HTR-8/SVneo (cell line): Measurements from ENCODE around the gene SYNDIG1L.
"Not testable (repeated sequence)": the region's sequence is repeated elsewhere in the genome, so short reads cannot be mapped to it uniquely, and the experiment has no call there.

Source experiments
- DNase-seq: peaks from one replicate; pipeline ENCODE4 v3.0.0; 2011; ENCODE audit warnings: low spot score, mixed read lengths; ENCODE audit not compliant: insufficient read length
- FAIRE-seq: peaks from 2 replicates; lab custom pipeline; 2011; peaks lifted over from hg19 to GRCh38; lab: Jason Lieb, UNC

Gene SYNDIG1L

DNA sequence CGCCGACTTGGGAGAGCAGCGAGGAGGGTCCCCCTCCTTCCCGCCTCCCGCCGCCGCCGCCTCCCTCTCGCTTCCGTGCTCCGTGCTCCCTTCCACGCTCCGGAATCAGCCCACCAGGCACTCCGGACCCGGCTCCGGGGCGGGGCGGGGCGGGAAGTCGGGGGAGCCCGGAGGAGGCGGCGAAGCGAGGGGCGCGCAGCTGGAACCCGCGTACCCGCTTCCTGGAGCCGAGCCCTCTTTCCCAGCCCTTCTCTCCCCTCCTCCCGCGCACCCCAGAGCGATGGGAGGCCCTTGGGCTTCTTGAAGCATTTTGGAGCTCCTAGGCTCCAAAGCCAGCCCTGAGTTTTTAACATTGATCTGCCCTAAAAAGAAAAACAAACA is at the start of gene SYNDIG1L:
TSS of gene SYNDIG1L (minus strand) at position 9 of the 381 bp plus-strand sequence. CDS start 16,466 bp downstream, outside the sequence.
- FAIRE-seq (no peak), DNase-seq (no peak)

- peak; percentile 38 for FAIRE-seq
- DNase-seq = peak; percentile 64
These were observed 49.7 kb upstream of the SYNDIG1L start for GRCh38 chr14:74475678-74476077.

DNA sequence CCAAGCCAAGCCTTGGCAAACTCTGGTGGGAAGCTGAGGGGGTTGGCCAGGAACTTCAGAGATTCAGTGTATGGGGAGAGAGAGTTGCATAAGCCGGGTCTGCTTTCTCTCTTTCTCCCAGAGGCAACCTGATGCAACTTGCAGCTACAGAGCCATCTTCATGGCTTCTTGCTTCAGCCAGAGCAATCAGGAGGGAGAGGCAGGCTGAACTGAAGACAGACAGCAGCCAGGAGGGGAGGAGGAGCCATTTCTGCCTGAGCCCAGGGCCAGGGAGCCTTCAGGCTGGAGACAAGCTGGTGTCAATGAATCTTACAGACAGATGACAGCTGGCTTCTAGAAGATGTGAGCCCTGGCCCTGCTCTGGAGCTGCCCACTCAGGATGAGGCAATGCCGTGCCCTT is 48.4 kb upstream of the SYNDIG1L start:
- DNase-seq (no peak), FAIRE-seq (no peak)

DNA sequence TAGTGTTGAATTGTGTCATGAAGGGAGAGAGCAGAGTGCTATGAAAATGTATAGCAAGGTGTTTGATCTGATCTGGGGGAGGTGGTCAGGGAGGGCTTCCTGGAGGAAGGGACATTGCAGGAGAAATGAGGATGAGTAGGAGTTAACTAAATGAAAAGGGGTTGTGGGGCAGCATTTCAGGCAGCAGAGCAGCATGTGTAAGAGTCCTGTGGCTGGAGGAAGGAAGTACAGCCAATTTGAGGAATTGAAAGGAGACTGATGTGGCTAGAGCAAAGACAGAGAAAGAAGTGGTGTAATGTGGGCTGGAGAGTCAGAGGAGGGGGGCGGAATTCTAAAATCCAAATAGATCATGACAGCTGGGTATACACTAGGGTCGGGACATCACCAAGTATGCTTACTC is 46.6 kb upstream of the SYNDIG1L start:
- FAIRE-seq (peak; percentile 57), DNase-seq (no peak)

- FAIRE-seq (peak; percentile 85), DNase-seq (no peak)
These were observed 43.8 kb upstream of the SYNDIG1L start for GRCh38 chr14:74469548-74470518.

- peak; percentile 64 for FAIRE-seq
- no peak for DNase-seq
These were observed 42.5 kb upstream of the SYNDIG1L start for GRCh38 chr14:74468513-74468912.

GRCh38 chr14:74465335-74465734 is 39.3 kb upstream of the SYNDIG1L start:
- FAIRE-seq (peak; percentile 26), DNase-seq (no peak)

DNA sequence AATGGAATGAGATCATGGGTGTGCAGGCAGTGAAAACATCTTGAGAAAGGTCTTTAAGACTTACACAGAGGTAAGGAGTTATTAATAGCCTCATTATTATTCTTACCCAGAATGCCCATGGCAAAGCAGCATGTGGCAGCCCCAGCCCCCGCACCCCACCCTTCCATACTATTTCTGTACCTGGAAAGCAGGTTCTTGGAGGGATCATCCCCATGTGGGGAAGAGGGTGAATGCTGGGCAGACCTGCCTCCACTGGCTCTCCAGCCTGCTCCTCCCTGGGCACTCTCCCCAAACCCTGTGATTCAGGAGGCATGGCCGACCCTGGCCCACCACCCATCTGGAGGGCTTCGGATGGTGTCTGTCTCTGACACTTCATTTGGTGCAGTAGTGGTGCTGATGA is 38.8 kb upstream of the SYNDIG1L start:
- FAIRE-seq = peak; percentile 75
- no peak for DNase-seq

GRCh38 chr14:74463697-74464096 is 37.7 kb upstream of the SYNDIG1L start:
- FAIRE-seq (peak; percentile 51), DNase-seq (no peak)

GRCh38 chr14:74462993-74463392 is 37.0 kb upstream of the SYNDIG1L start:
- DNase-seq = no peak
- no peak for FAIRE-seq

- FAIRE-seq = no peak
- DNase-seq = no peak
These were observed 34.0 kb upstream of the SYNDIG1L start for GRCh38 chr14:74459976-74460375.

DNA sequence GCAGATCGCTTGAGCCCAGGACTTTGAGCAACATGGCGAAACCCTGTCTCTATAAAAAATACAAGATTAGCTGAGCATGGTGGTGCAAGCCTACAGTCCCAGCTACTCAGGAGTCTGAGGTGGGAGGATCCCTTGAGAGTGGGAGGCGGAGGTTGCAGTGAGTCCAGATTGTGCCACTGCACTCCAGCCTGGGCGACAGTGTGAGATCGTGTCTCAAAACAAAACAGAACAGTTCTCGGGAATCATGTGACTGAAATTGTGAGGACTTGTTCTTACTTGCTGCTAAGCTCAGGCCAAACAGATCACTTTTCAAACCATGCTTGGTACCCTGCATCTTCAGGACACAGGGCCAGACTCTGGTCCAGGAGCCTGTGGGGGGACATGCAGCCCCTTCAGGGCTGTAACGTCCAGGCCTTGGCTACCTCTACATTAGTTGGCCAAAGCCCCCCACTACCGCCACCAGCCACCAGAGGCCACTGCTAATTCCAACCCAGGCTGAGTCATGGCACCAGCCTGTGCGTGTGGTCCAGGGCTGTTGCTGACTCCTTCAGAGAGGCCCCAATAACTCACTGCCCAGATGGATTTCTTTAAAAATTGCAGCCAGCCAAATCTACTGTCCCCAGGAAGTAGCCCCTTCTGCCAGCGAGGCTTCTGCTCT is 33.4 kb upstream of the SYNDIG1L start:
- peak; percentile 95 for DNase-seq
- FAIRE-seq = peak; percentile 98

DNA sequence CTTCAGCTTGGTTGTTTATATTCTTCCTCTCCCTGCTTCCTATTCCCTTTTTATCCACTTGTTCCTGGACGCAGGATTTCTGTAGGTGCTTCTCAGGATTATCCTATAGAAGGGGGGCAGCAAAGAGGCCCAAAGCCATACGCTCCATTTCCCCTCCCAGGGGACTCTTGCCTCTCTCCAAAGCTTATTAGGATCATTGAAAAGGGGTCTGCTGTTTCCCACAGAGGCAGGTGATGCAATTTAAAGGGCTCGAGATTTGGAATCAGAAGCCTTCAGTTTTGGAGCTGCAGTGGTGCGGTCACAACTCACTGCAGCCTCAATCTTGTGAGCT is 31.5 kb upstream of the SYNDIG1L start:
- no peak for FAIRE-seq
- DNase-seq = no peak

DNA sequence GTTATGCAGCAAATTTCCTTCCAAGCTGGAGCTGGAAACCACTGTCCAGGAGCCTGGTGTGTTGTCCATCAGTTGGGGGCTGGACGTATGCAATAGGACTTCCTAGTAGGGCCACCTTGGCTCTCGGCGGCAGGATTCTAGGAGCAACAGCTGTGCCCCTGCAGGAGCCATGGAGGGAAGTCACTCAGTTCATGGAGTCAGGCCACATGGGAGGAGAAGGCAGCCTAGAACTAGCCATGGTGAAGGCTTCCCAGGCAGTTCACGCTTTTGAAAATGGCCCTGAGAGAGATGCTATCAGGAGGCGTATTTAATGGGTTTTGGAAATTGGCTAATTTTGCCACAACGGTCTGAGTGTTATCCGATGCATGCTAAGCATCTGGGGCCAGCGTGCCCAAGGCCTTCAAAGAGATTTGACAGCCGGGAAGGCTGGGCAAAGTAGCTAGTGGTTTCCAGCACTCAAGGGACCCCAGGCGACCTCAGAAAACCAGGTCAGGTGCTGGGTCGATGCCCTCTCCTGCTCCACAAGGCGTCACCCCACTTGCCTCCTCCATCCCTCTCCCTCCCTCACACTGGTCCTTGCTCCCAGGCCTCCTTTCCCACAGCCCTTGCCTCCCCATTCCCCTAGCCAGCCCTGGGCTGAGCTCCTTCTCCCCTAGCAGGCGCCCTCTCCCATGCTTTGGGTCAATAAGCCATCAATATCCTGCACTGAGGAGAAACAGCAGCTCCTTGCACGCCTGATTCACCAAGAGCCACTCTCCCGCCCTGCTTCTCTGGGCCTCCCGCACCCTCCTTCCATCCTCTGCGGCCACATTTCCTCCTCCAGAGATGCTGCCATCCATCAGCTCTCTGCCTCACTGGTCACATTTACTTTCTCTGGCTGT is 30.9 kb upstream of the SYNDIG1L start:
- FAIRE-seq = peak; percentile 76
- no peak for DNase-seq

DNA sequence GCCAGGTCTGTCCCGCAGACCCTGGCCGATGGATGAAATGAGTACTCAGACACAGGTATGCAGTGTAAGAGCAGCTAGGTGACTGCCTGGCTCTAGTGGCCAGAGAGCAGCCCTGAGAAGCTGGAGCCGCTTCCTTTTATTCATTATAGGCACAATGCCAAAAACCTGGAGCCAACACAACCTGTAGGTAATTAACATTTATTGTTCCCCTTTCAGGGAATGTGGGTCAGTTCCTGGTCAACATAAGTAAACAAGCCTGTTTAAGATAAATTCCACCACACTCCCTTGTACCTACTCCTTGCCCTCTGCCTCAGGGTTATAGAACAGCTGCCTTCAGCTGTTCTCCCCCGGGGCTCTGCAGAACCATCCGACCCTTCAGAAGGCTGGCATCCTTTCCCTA is 28.4 kb upstream of the SYNDIG1L start:
- not testable (repeated sequence) for FAIRE-seq, DNase-seq

- no peak for DNase-seq
- peak; percentile 85 for FAIRE-seq
These were observed 18.9 kb upstream of the SYNDIG1L start for GRCh38 chr14:74444866-74445265.

DNA sequence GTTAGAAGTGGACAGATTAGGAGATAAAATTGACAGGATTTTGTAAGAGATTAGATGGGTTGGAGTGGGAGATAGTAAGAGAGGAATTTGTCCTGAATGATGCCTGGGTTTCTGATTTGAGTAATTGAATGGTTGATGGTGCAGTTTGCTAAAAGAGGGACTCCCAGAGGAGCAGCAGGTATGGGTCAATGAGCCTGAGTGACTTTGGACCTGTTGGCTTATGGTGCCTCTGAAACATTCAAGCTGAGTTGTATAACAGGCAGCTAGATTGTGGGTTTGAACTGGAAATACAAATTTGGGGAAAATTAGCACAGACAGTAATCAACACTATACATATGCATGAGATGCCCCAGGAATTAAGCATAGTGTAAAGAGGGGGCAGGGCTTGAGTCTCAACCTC is 16.7 kb upstream of the SYNDIG1L start:
- DNase-seq (no peak), FAIRE-seq (peak; percentile 52)

- FAIRE-seq (no peak), DNase-seq (no peak)
These were observed 15.1 kb upstream of the SYNDIG1L start for GRCh38 chr14:74441113-74441512.

DNA sequence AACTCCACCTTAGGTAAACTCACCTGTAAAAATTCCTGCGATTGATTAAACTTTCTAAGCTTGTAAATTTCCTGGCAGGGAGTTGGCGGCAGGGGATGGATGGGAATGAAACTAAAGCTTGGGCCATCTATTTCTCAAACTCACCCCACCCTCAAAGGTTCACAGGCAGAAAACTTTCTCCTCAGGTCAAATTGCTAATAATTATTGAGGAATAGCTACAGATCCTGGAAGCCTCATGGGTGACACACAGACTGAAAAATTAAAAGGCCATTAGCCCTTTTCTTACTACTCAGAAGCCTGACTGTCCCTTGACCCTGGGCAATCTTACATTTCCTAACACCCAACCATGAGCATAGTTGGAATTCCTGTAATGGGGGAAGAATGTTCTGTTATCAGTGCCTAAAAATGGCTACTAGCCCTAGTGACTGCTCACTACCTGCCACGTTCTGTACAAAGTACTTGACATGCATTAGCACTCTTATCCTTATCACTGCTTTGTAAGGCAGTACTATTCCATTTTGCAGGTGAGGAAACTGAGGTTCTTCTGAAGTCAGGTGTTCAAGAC is 12.4 kb upstream of the SYNDIG1L start:
- FAIRE-seq (peak; percentile 81), DNase-seq (no peak)

DNA sequence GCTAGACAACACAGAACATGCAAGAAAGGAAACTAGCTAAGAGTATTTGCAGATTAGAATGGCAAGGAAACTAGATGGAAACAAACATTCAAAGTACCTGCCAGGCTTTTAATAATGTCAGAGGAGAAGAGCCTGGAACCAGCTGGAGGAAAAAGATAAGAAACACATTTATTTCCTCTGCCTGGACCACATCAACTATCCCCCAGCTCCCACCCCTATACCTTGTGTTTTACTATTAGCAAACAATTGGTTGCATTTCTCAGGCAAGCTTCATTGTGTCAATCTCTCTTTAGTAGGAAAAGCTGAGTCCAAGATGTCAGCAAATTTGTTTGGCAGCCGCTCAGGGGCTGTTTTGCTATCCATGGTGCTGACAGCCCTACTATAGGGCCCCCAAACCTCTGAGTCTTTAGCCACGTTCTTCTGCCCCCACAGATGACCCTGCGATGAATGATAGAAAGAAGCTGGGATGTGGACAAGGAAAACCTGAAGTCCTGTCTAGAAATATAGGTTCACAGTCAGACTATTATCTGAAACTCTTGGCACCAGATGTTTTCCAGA is 11.6 kb upstream of the SYNDIG1L start:
- DNase-seq (no peak), FAIRE-seq (peak; percentile 16)
